T-helper 1 cell treated with Interleukin-12 subunit alpha and Interleukin-12 subunit beta and Interleukin-4 antibody, amounts not matched to agents 30 μg/mL and 1 μg/mL, for 36 hours (primary cell): Measurements from ENCODE around the gene CTDSPL.

ENCODE experiments used
- H3K27ac Mint-ChIP-seq: one replicate; pipeline ENCODE4 v1.8.0; 2021; ENCODE audit warnings: mild to moderate bottlenecking, mixed read lengths
- H3K27me3 Mint-ChIP-seq: one replicate; pipeline ENCODE4 v1.8.0; 2021; ENCODE audit warnings: low read depth, mixed read lengths
- H3K36me3 Mint-ChIP-seq: one replicate; pipeline ENCODE4 v1.8.0; 2021; ENCODE audit warnings: low read depth, mixed read lengths
- H3K4me1 Mint-ChIP-seq: one replicate; pipeline ENCODE4 v1.8.0; 2021; ENCODE audit warnings: low read depth, mixed read lengths
- H3K4me3 Mint-ChIP-seq: one replicate; pipeline ENCODE4 v1.8.0; 2021; ENCODE audit warnings: mild to moderate bottlenecking, moderate library complexity, mixed read lengths
- H3K9me3 Mint-ChIP-seq: one replicate; pipeline ENCODE4 v1.8.0; 2021; ENCODE audit warnings: mixed read lengths

CTDSPL gene

DNA sequence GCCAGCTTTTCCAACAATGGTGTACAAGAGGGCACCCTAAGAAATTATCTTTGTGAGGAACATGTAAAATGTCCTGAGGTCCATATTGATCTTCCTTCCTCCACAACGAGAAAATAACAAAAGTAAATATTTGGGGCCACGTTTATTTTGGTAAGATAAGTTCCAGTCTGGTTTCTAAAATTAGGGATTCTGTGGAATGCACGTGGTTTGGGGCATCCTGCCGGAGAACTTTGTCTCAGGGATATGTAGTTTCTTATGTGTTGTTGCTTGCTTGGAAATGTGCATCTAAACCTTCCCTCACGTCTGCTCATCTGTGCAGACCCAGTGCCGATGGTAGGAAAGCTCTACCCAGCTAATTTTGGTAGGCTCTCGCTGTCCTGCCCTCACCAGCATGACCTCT, 62.8 kb downstream of the CTDSPL start:
- Mint-ChIP-seq H3K27ac (no peak overlapping the region), H3K9me3 (peaks cover 5% of the 10 kb centered on the region), H3K36me3 (no peaks in the 10 kb centered on the region), H3K4me1 (no peaks in the 10 kb centered on the region), H3K4me3 (no peak overlapping the region), H3K27me3 (peaks cover 8% of the 10 kb centered on the region)

DNA sequence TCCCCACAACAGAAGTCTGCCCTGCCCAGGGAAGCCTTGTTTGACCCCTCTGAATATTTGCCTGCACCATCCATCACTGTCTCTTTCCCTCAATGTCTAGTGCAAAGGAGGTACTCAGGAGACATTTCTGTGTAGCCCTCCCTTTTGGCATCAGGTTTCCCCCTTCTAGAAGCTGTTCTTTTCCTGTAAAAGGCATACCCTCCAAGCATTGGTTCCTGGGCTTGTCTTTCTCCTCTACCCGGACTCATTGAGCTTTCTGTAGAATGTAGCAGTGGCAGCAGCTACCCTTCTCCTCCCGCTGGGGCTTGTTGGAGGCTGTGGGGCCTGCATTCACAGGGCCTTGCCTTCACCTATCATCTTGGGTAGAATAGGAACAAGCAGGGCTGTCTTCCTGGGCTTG, 63.5 kb downstream of the CTDSPL start:
- Mint-ChIP-seq H3K4me1 (no peaks in the 10 kb centered on the region), H3K4me3 (no peak overlapping the region), H3K27me3 (peaks cover 9% of the 10 kb centered on the region), H3K27ac (no peak overlapping the region), H3K36me3 (no peaks in the 10 kb centered on the region), H3K9me3 (peaks cover 5% of the 10 kb centered on the region)

DNA sequence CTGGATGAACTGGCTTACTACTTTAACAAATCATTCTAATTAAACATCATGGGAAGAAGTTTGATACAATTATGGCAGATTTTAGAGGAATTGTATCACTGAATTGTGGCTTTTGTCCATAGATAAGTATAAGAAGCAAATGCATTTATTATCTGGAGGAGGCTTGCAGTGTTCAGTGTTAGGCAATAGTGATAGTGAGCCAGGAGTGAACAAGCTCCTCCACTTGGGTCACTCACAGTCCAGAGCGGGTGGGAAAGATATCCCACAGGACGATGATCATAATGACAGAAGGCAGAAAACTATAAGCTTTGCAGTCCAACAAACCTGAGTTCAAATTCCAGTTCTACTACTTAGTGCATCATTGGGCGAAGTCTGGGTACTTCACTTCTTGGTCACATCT, 64.9 kb downstream of the CTDSPL start:
- no peak overlapping the region for H3K4me3 Mint-ChIP-seq
- H3K27me3 Mint-ChIP-seq = peaks cover 9% of the 10 kb centered on the region
- no peaks in the 10 kb centered on the region for H3K4me1 Mint-ChIP-seq
- no peaks in the 10 kb centered on the region for H3K36me3 Mint-ChIP-seq
- peaks cover 5% of the 10 kb centered on the region for H3K9me3 Mint-ChIP-seq
- no peak overlapping the region for H3K27ac Mint-ChIP-seq

DNA sequence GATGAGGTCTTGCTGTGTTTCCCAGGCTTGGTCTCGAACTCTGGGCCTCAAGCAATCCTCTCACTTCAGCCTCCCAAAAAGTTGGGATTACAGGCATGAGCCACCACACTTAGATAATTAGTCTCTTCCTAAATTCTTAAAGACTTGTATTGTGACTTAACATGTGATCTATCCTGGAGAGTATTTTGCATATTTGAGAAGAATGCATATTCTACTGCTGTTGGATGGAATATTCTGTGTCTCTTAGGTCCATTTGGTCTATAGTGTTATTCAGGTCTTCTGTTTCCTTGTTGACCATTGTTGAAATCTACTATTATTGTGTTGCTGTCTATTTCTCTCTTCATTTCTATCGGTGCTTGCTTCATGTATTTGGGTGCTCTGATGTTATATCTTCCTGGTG, 68.8 kb downstream of the CTDSPL start:
- H3K9me3 Mint-ChIP-seq = peaks cover 5% of the 10 kb centered on the region
- H3K27ac Mint-ChIP-seq = no peak overlapping the region
- H3K27me3 Mint-ChIP-seq = peaks cover 15% of the 10 kb centered on the region
- no peak overlapping the region for H3K4me3 Mint-ChIP-seq
- no peaks in the 10 kb centered on the region for H3K36me3 Mint-ChIP-seq
- H3K4me1 Mint-ChIP-seq = peaks cover 2% of the 10 kb centered on the region

DNA sequence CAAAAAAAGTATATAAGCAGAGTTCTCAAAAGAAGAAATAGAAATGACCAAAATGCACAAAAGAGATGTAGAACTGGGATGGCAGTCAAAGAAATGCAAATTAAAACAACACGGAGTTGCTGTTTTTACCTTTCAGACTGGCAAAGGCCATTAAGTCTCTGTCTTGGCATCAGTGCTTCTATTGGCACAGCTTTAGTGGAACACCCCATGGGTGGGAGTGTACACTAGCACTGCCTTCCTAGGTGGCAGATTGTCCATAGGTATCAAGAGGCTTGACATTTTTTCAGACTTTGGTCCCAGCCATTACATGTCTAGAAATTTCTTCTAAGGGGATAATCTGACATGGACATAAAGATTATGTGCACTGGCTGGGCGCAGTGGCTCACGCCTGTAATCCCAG, 70.8 kb downstream of the CTDSPL start:
- peaks cover 16% of the 10 kb centered on the region for H3K27me3 Mint-ChIP-seq
- no peak overlapping the region for H3K27ac Mint-ChIP-seq
- no peaks in the 10 kb centered on the region for H3K36me3 Mint-ChIP-seq
- peaks cover 3% of the 10 kb centered on the region for H3K4me1 Mint-ChIP-seq
- no peak overlapping the region for H3K4me3 Mint-ChIP-seq
- H3K9me3 Mint-ChIP-seq = peaks cover 5% of the 10 kb centered on the region

DNA sequence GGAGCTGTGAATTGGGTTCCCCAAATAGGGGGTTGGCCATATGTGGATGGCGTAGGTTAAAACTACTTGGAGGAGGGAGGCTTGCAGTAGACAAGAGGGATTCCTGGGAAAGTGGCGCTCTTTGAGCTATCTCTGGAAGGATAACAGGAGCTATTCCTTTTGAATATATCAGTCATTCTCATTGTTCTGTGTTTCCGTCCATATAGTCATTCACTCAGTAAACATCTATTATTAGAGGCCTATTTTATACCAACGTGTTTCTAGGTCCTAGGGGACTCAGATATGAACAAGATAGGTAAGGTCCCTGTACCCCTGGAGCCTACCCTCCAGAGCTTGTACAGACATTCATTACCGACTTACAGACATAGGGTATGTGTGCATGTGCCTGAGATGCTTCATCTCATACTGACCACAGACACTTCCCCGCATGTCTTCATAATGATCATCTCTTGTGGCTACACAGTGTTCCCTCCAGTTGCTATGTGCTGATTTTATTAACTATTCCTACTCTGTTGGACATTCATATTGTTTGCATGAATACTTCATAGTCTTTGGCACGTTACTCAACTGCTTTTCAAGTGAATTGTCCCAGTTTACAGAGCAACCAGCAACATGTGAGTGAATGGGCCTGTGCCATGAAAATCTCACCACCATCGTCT, 73.1 kb downstream of the CTDSPL start:
- Mint-ChIP-seq H3K27me3 (peaks cover 27% of the 10 kb centered on the region), H3K27ac (no peak overlapping the region), H3K9me3 (no peaks in the 10 kb centered on the region), H3K4me3 (no peak overlapping the region), H3K36me3 (no peaks in the 10 kb centered on the region), H3K4me1 (peaks cover 3% of the 10 kb centered on the region)

DNA sequence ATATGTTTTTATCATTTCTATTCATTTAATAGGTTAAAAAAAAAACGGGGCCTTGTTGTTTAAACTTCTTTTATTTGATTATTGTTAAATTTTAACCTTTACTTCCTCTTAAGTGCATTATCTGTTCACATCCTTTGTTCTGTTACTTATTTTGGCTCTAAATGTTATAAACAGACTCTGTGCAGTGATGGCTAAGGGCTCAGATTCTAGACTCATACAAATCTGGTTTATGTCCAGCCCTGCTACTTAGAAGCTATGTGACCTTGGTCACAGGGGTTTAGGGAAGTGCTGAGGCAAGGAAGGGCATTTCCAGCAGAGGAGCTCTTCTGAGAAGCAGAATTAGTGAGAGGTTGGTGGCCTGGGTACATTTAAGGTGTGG, 73.6 kb downstream of the CTDSPL start:
- peaks cover 27% of the 10 kb centered on the region for H3K27me3 Mint-ChIP-seq
- no peaks in the 10 kb centered on the region for H3K36me3 Mint-ChIP-seq
- H3K4me3 Mint-ChIP-seq = no peak overlapping the region
- peaks cover 3% of the 10 kb centered on the region for H3K4me1 Mint-ChIP-seq
- H3K27ac Mint-ChIP-seq = no peak overlapping the region
- no peaks in the 10 kb centered on the region for H3K9me3 Mint-ChIP-seq

DNA sequence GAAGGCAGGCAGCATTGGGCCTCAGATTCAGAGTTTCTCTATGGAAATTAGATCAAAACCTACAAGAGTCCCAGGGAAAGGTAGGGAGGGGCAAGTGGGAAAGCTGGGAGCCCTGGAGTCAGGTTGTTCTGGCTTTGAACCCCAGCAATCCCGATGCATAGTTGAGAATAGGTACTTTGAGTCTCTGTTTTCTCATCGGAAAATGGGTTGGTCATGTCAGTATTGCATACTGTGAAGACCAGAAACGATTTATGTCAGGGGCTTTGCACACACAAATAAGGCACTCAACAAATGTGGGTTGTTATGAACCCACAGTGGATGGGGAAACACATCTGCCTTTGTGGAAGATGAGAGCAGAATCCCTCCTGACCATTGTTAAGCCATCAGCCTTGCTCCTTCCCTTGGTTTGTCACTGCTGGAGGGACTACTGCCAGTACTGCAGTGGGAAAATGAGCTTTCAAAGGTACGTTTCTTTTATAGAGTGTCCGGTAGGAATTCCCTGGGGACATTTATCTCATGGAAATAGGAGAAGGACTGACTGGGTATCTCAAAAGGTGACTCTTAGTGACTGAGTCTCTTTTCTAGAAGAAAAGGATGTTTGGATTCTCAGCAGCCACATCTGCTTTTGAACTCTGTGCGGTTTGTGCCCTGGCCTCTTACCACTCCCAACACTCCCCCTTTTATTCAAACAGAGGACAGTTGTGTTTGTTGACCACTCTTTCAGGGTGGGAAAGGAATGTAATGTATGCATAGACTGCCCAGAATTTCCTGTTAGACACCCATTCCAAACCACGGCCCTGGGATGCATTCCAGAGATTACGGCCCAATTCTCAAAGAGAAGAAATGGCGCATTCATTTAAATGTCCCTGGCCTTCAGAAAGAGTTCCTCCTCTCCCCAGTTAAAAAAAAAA, 74.3 kb downstream of the CTDSPL start:
- H3K36me3 Mint-ChIP-seq = no peaks in the 10 kb centered on the region
- H3K4me1 Mint-ChIP-seq = peaks cover 3% of the 10 kb centered on the region
- peaks cover 27% of the 10 kb centered on the region for H3K27me3 Mint-ChIP-seq
- no peak overlapping the region for H3K27ac Mint-ChIP-seq
- no peak overlapping the region for H3K4me3 Mint-ChIP-seq
- no peaks in the 10 kb centered on the region for H3K9me3 Mint-ChIP-seq

DNA sequence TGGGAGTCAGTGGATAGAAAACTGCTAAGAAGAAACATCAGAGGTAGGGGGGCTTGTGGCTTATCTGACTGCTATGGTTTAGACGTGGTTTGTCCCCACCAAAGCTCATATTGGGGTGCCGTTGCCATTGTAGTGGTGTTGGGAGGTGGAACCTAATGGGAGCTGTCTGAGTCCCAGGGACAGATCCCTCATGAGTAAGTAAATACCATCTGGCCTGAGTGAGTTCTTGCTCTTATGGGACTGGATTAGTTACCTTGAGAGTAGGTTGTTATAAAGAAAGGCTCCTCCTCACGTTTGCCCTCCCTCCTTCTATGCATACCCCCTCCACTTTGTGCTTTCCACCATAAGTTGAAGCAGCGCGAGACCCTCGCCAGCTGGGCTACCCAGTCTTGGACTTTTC, 75.5 kb downstream of the CTDSPL start:
- no peaks in the 10 kb centered on the region for H3K36me3 Mint-ChIP-seq
- no peak overlapping the region for H3K27ac Mint-ChIP-seq
- H3K9me3 Mint-ChIP-seq = no peaks in the 10 kb centered on the region
- peaks cover 27% of the 10 kb centered on the region for H3K27me3 Mint-ChIP-seq
- peaks cover 3% of the 10 kb centered on the region for H3K4me1 Mint-ChIP-seq
- no peak overlapping the region for H3K4me3 Mint-ChIP-seq

DNA sequence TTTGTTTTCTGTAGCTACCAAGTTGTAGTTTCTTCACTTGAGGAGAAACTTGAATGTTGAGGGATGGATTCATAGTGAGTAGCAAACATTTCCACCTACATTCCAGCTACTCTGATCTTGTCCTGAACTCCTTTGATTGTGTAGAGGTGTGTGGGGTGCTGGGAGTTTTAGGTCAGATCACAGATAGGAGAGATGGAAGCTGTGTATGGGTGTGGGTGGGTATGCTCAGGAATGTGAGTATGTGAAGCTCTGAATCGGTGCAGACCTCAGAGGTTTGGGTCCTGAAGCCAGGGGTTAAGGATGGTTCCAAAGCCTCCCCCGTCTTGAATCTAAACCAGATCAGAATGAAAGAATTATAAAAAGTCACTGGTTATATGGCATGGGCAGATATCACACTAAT, 76.3 kb downstream of the CTDSPL start:
- Mint-ChIP-seq H3K4me1 (peaks cover 3% of the 10 kb centered on the region), H3K9me3 (no peaks in the 10 kb centered on the region), H3K27me3 (peaks cover 27% of the 10 kb centered on the region), H3K27ac (no peak overlapping the region), H3K4me3 (no peak overlapping the region), H3K36me3 (no peaks in the 10 kb centered on the region)

DNA sequence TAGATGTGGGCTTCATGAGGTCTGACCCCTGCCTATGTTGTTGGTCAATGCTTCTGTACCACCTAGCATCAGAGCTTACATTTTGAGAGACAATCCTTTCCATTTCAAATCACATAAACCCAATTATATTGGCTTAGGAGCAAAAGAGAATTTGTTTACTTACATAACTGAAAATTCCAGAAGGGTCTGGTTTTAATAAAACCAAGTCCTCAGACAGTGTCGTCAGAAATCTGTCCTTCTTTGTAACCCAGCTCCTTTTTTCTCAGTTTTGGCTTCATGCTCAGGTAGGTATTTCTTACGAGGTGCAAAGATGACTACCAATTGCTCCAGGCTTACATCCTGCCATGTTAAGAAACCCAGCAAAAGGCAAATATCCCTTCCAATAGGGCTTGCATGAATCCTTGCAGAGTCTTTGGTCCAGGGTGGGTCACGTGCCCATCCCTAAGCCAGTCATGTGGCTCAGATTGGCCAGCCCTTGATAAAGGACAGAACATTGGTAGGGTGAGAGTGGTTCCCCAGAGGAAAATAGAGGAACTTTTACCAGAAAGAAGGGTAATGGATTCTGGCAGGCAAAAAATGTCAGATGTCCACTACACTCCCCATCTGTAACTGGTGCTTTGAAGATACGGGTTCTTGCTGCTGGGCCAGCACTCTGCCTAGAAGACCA, 78.7 kb downstream of the CTDSPL start:
- Mint-ChIP-seq H3K27ac (no peak overlapping the region), H3K36me3 (no peaks in the 10 kb centered on the region), H3K4me1 (peaks cover 5% of the 10 kb centered on the region), H3K9me3 (no peaks in the 10 kb centered on the region), H3K4me3 (no peak overlapping the region), H3K27me3 (peaks cover 22% of the 10 kb centered on the region)

DNA sequence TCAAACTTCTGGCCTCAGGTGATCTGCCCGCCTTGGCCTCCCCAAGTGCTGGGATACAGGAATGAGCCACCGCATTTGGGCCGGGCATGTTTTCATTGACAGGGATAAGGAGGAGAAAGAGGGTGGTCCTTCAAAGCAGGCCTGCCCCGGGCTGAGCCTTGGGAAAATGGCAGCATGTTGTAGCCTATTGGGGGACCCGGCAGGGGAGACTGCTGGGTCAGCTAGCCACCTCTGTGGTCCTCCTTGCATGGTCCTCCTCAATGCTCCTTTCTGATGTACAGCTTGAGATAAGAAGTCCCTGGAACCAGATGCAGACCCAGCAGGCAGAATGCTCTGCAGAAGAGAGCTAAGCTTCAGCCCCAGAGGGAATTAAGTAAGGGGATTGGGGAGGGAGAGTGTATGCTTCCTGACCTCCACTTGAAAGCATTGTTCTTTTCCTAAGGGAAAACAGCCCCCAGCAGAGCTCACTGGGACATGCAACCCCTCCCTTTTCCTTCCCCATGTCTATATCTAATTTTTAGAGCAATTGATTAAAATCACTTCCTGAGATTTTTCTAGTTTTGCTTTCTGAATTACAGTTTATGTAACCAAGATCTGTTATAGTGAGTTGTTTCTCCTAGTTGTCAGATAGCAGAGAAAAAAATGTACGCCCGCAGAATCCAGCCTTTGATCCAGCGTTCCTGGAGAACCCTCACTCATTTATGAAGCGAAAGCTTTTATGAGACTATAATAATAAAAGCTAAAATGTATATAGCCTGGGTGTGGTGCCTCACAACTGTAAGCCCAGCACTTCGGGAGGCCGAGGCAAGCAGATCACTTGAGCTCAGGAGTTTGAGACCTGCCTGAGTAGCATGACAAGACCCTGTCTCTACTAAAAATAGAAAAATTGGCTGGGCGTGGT, 80.2 kb downstream of the CTDSPL start:
- Mint-ChIP-seq H3K27me3 (peaks cover 18% of the 10 kb centered on the region), H3K27ac (no peak overlapping the region), H3K4me3 (no peak overlapping the region), H3K9me3 (no peaks in the 10 kb centered on the region), H3K4me1 (peaks cover 3% of the 10 kb centered on the region), H3K36me3 (no peaks in the 10 kb centered on the region)

DNA sequence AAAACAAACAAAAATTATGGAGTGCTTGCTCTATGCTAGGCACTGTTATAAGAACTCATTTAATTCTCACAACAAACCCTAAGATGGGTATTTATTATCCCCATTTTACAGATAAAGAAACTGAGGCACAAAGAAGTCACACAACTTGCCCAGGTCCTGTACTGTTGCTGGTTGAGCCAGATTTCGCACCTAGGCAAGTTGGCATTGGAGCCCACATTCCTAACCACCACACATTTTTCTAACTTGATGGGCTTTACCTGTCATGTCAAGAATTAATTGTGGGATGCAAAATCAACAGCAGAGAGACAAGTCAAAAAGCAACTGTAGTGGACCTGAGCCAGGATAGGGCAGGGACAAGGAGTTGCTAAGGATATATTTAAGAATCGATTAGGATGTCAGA, 81.0 kb downstream of the CTDSPL start:
- H3K4me1 Mint-ChIP-seq = peaks cover 3% of the 10 kb centered on the region
- no peaks in the 10 kb centered on the region for H3K9me3 Mint-ChIP-seq
- no peaks in the 10 kb centered on the region for H3K36me3 Mint-ChIP-seq
- no peak overlapping the region for H3K27ac Mint-ChIP-seq
- no peak overlapping the region for H3K4me3 Mint-ChIP-seq
- peaks cover 15% of the 10 kb centered on the region for H3K27me3 Mint-ChIP-seq

DNA sequence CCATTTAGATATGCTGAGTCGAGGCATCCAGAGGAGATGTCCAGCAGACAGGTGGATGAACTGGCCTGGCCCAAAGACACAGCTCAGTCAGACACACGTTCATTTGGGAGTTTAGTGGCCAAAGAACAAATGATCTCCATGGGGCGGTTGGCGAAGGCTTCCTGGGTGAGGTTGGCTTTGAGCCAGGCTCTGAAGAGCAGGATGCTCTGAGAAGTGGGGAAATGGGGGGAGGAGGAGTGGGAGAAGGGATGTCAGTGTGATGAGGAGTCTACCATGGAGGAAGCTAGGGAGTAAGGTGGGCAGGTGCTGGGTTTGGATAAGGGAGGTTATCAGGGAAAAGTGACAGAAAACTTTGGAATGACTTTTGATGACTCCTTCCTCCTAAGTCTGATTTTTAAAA, 81.4 kb downstream of the CTDSPL start:
- Mint-ChIP-seq H3K27ac (no peak overlapping the region), H3K27me3 (peaks cover 11% of the 10 kb centered on the region)

More for the DNA sequence above, 81.4 kb downstream of the CTDSPL start:
- Mint-ChIP-seq H3K4me1 (peaks cover 3% of the 10 kb centered on the region), H3K4me3 (no peak overlapping the region), H3K9me3 (no peaks in the 10 kb centered on the region), H3K36me3 (no peaks in the 10 kb centered on the region)
